Activated T-helper 2 cell treated with anti-CD3 and anti-CD28 coated beads, Interferon-gamma antibody, Interleukin-2, Interleukin-4, amounts not matched to agents 10 μg/mL and 5 μg/mL and 100 μg/mL, durations not matched to agents 14 hours and 24 hours and 36 hours (primary cell): ENCODE measurements around the gene KIZ. TPM values are rescaled to one million over a fixed set of nuclear protein-coding genes. Genes with fewer than 3 reads are reported as not detected.

Experiments
- DNase-seq: peaks from one replicate; pipeline ENCODE4 v3.0.0; 2021; ENCODE audit warnings: low spot score
- H3K27ac Mint-ChIP-seq: one replicate; pipeline ENCODE4 v1.8.0; 2021; ENCODE audit warnings: mixed read lengths
- H3K27me3 Mint-ChIP-seq: one replicate; pipeline ENCODE4 v1.8.0; 2021; ENCODE audit warnings: low read depth, mixed read lengths
- H3K36me3 Mint-ChIP-seq: one replicate; pipeline ENCODE4 v1.8.0; 2021; ENCODE audit warnings: low read depth, mixed read lengths
- H3K4me1 Mint-ChIP-seq: one replicate; pipeline ENCODE4 v1.8.0; 2021; ENCODE audit warnings: low read depth, mixed read lengths
- H3K4me3 Mint-ChIP-seq: one replicate; pipeline ENCODE4 v1.8.0; 2021; ENCODE audit warnings: low read depth, mild to moderate bottlenecking, moderate library complexity, mixed read lengths
- H3K9me3 Mint-ChIP-seq: one replicate; pipeline ENCODE4 v1.8.0; 2021; ENCODE audit warnings: mixed read lengths
- intact Hi-C: fragments of 100-400 bp; cut with micrococcal nuclease; formaldehyde crosslinking; loops from one replicate; pipeline ENCODE4 v1.15.1; 2023
- total RNA-seq: library from RNA; stranded (reverse); gene quantifications from 2 replicates; pipeline ENCODE4 v1.2.3, GENCODE V29; 2022

KIZ gene
- total RNA-seq, 1 donor from 2014 or later = 10.5 TPM

GRCh38 chr20:21232546-21233280 is 106.8 kb downstream of the KIZ start:
- no peak for DNase-seq
- no peaks in the 10 kb centered on the region for H3K9me3 Mint-ChIP-seq
- peaks cover 3% of the 10 kb centered on the region for H3K4me1 Mint-ChIP-seq
- H3K27me3 Mint-ChIP-seq = no peaks in the 10 kb centered on the region
- intact Hi-C loops = no loop called here
- no peak overlapping the region for H3K27ac Mint-ChIP-seq
- H3K4me3 Mint-ChIP-seq = no peak overlapping the region
- H3K36me3 Mint-ChIP-seq = no peaks in the 10 kb centered on the region

- intact Hi-C loops = loop anchor here (2.0 kb wide), 1 partner anchor 158 kb away; no protein-coding TSS in a partner anchor
- peaks cover 3% of the 10 kb centered on the region for H3K4me1 Mint-ChIP-seq
- DNase-seq = no peak
- no peak overlapping the region for H3K27ac Mint-ChIP-seq
- H3K36me3 Mint-ChIP-seq = no peaks in the 10 kb centered on the region
- no peak overlapping the region for H3K4me3 Mint-ChIP-seq
- no peaks in the 10 kb centered on the region for H3K27me3 Mint-ChIP-seq
- H3K9me3 Mint-ChIP-seq = no peaks in the 10 kb centered on the region
Observed at GRCh38 chr20:21234324-21234723, 108.4 kb downstream of the KIZ start.

- Mint-ChIP-seq H3K4me1 (peaks cover 3% of the 10 kb centered on the region), H3K27ac (no peak overlapping the region), H3K36me3 (no peaks in the 10 kb centered on the region), H3K9me3 (no peaks in the 10 kb centered on the region), H3K27me3 (no peaks in the 10 kb centered on the region), H3K4me3 (no peak overlapping the region)
- intact Hi-C loops = loop anchor here (2.0 to 5.0 kb wide), 2 partner anchors 158 to 337 kb away; no protein-coding TSS in a partner anchor
- DNase-seq = no peak
Observed at GRCh38 chr20:21234806-21235483, 109.1 kb downstream of the KIZ start.

DNA sequence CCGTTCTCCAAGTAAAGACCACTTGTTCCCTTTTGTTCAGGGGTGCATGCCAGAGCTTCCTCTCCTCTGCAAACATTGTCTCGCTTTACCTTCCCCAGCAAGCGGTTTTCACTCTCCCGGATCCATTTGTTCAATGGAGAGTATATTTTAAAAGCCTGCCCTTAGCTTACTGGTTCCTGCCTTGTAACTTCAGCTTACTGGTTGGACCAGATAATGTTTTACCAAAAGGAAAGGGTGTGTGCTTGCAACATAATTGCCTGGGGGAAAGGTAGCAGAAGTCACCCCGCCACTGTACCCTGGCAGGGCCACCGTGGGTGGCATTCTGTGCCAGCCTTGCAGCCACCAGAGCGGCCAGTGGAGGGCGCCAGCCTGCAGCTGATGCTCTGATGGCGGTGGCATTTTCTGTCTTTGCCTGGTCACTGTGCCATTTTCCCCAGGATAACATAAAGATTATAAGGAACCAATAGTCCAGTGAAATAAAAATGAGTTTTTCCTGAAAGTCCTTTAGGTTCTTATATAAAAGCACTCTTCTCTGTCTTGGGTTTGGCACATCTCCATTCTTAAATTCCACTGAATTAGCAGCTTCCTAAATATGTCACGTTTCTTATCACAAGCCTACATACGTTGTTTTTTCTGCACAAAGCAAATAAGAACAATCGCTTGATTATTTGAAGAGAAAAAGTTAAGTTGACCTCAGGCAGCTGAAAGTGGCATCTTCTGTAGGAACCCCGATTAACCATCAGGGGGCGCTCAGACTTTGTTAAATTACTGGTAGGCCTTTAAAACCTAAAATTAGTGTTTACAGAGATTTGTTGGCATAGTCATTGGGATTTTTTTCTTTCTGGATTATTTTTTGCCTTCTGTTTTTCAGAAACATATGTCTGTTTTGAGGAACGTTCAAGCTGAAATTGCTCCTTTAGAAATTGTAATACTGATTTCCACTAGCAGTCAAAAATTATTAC is 109.9 kb downstream of the KIZ start:
- Mint-ChIP-seq H3K4me1 (peaks cover 3% of the 10 kb centered on the region), H3K36me3 (no peaks in the 10 kb centered on the region), H3K27ac (no peak overlapping the region), H3K4me3 (no peak overlapping the region), H3K27me3 (no peaks in the 10 kb centered on the region), H3K9me3 (no peaks in the 10 kb centered on the region)
- intact Hi-C loops = loop anchor here (1.0 to 5.0 kb wide), 4 partner anchors 68 to 337 kb away; partner anchors contain the start of gene XRN2
- DNase-seq = peak; percentile 40

DNA sequence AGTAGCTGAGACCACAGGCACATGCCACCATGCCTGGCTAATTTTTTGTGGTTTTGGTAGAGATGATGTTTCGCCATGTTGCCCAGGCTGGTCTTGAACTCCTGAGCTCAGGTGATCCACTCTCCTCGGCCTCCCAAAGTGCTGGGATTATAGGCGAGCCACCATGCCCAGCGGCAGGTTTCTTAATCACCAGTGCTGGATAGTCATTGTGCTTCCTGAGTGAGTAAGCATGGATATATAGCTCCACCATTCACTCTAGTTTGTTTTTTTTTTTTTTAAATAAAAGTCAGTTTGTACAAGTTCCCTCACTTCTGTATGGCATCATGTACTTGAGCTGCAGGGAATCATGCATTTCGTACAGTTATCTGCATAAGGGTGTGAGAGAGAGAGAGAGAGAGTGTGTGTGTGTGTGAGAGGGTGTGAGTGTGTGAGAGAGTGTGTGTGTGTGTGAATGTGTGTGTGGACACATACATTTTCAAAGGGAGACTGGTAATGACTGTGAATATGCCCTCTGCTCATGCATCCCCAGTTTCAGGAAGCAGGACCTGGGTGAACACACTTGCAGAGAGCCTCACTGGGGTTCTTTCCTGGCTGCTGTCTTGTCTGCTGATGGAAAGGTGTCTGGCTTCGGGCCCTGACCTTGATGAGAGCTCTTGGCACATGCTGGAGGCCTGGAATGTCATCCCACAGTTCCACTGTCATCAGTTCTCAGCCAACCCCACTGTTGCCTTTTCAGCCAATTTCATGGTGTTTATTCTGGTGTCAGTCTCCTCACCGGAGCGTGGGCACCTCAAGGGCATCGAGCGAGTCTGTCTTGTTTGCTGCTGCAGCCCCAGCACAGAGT is 112.3 kb downstream of the KIZ start:
- no peak overlapping the region for H3K4me3 Mint-ChIP-seq
- no peaks in the 10 kb centered on the region for H3K9me3 Mint-ChIP-seq
- DNase-seq = no peak
- H3K27ac Mint-ChIP-seq = no peak overlapping the region
- H3K27me3 Mint-ChIP-seq = no peaks in the 10 kb centered on the region
- no peaks in the 10 kb centered on the region for H3K36me3 Mint-ChIP-seq
- intact Hi-C loops = loop anchor here (5.0 kb wide), 1 partner anchor 334 kb away; no protein-coding TSS in a partner anchor
- H3K4me1 Mint-ChIP-seq = peaks cover 3% of the 10 kb centered on the region

DNA sequence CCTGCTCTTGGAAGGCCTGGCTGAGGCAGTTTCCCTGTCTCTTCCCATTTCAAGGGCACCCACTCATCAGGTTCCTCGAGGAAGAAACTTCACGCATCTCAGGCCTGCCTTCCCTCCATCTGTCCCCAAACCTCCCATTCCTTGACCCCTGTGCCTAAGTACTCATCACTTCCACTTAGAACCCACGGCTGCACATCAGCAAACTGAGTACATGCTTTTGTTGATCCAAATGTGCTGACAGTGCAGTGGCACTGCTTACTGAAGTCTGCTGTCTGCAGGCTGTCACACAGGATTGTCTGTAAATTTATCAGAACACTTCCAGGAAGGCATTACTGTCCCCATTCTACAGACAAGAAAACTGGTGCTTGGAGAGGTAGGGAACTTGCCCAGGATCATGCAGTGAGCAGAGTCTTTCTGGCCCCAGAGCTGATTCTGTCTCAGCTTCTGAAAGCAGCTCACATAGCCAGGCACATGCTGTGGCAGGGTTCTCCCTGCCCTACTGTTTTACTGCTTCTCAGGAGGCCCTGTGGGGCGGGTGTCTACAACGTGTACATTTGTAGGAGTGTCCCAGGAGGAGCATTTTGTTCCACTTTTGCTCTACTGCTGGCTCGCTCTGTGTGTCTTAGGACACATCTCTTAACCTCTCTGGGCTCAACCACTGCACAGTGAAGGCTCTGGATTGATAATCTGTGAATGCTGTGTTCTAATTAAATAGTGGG is 113.1 kb downstream of the KIZ start:
- H3K36me3 Mint-ChIP-seq = no peaks in the 10 kb centered on the region
- intact Hi-C loops = loop anchor here (5.0 kb wide), 1 partner anchor 333 kb away; no protein-coding TSS in a partner anchor
- H3K9me3 Mint-ChIP-seq = no peaks in the 10 kb centered on the region
- no peak for DNase-seq
- no peak overlapping the region for H3K27ac Mint-ChIP-seq
- no peaks in the 10 kb centered on the region for H3K27me3 Mint-ChIP-seq
- H3K4me1 Mint-ChIP-seq = peaks cover 3% of the 10 kb centered on the region
- no peak overlapping the region for H3K4me3 Mint-ChIP-seq

- H3K4me1 Mint-ChIP-seq = peaks cover 3% of the 10 kb centered on the region
Observed at GRCh38 chr20:21240394-21240793, 114.5 kb downstream of the KIZ start.

GRCh38 chr20:21241406-21241805 is 115.5 kb downstream of the KIZ start:
- DNase-seq = no peak
- no peak overlapping the region for H3K27ac Mint-ChIP-seq
- H3K9me3 Mint-ChIP-seq = no peaks in the 10 kb centered on the region
- no peak overlapping the region for H3K4me3 Mint-ChIP-seq
- H3K36me3 Mint-ChIP-seq = no peaks in the 10 kb centered on the region
- H3K27me3 Mint-ChIP-seq = no peaks in the 10 kb centered on the region
- intact Hi-C loops = no loop called here
- no peaks in the 10 kb centered on the region for H3K4me1 Mint-ChIP-seq

More at GRCh38 chr20:21240394-21240793, 114.5 kb downstream of the KIZ start:
- Mint-ChIP-seq H3K27me3 (no peaks in the 10 kb centered on the region), H3K27ac (no peak overlapping the region), H3K9me3 (no peaks in the 10 kb centered on the region), H3K4me3 (no peak overlapping the region), H3K36me3 (no peaks in the 10 kb centered on the region)
- intact Hi-C loops = no loop called here
- DNase-seq = no peak

DNA sequence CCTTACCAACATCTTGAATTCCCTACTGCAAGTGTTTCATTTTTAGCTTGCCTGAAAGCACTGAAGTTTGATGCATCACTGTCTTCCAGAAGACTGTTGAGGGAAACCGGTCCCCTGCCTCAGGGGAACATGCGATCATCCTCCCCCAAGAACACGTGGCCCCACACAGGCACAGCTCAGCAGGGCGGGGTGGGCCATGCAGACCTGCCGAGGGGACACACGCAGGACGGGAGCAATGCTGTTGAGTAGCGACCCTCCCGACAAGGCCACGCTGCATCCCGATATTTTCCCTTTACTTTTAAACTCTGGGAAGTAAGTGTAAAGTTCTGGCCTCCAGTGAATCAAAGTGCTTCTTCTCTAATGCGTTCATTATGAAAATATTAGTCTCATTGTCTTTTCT is 117.9 kb downstream of the KIZ start:
- Mint-ChIP-seq H3K36me3 (no peaks in the 10 kb centered on the region), H3K27me3 (no peaks in the 10 kb centered on the region), H3K4me3 (no peak overlapping the region), H3K9me3 (no peaks in the 10 kb centered on the region), H3K27ac (no peak overlapping the region), H3K4me1 (no peaks in the 10 kb centered on the region)
- intact Hi-C loops = no loop called here
- no peak for DNase-seq

- H3K9me3 Mint-ChIP-seq = no peaks in the 10 kb centered on the region
- peaks cover under 1% of the 10 kb centered on the region for H3K4me1 Mint-ChIP-seq
- no peaks in the 10 kb centered on the region for H3K36me3 Mint-ChIP-seq
- intact Hi-C loops = no loop called here
- DNase-seq = no peak
- H3K4me3 Mint-ChIP-seq = no peak overlapping the region
- peak overlapping the region; percentile 12 for H3K27ac Mint-ChIP-seq
- H3K27me3 Mint-ChIP-seq = no peaks in the 10 kb centered on the region
Observed at GRCh38 chr20:21244808-21245207, 118.9 kb downstream of the KIZ start.

- Mint-ChIP-seq H3K4me3 (no peak overlapping the region), H3K27me3 (no peaks in the 10 kb centered on the region), H3K27ac (no peak overlapping the region), H3K4me1 (peaks cover 8% of the 10 kb centered on the region), H3K36me3 (no peaks in the 10 kb centered on the region), H3K9me3 (no peaks in the 10 kb centered on the region)
- intact Hi-C loops = no loop called here
- no peak for DNase-seq
Observed at GRCh38 chr20:21246161-21246560, 120.3 kb downstream of the KIZ start.
